ENCODE measurements around the gene BAZ2B. TPM values are rescaled to one million over a fixed set of nuclear protein-coding genes. Genes with fewer than 3 reads are reported as not detected.

BAZ2B gene
- total and polyA plus RNA-seq, 2 experiments from 2014 or later, result 51.7 to 62.9 TPM

GRCh38 chr2:159371506-159371905 is 244.8 kb downstream of the BAZ2B start:
- Histone ChIP-seq H3K27me3 (ENCODE audit: insufficient read depth) (no peaks in the 10 kb centered on the region), H3K4me2 (no peak overlapping the region), H2AFZ (no peak overlapping the region), H3K9me2 (ENCODE audit: insufficient read depth) (no peaks in the 10 kb centered on the region), H3K36me3 (ENCODE audit: insufficient read depth) (peaks cover 23% of the 10 kb centered on the region; the same call in 1 of the 2 replicates), H4K20me1 (replicated peaks; ENCODE audit: insufficient read depth) (no peaks in the 10 kb centered on the region), H3K4me3 (no peak overlapping the region), H3F3A (replicated peaks; ENCODE audit: low read depth) (no peaks in the 10 kb centered on the region), H3K79me2 (replicated peaks; ENCODE audit: insufficient read depth) (no peaks in the 10 kb centered on the region), H3K27ac (ENCODE audit: low read depth) (no peak overlapping the region), H3K4me1 (ENCODE audit: insufficient read depth) (no peaks in the 10 kb centered on the region)
- Mint-ChIP-seq H3K27ac (no peak overlapping the region), H3K36me3 (ENCODE audit: low read depth) (peaks cover 31% of the 10 kb centered on the region), H3K27me3 (ENCODE audit: insufficient read depth, low read depth, poor library complexity) (no peaks in the 10 kb centered on the region), H3K9me3 (no peaks in the 10 kb centered on the region), H3K4me1 (no peaks in the 10 kb centered on the region), H3K4me3 (no peak overlapping the region)
- DNase-seq (ENCODE audit: low spot score), result no peak
- TF ChIP-seq ZNF114 (CRISPR knock-in tag; IDR thresholded peaks at IDR 0.05) (no peak), REST (IDR thresholded peaks at IDR 0.05; ENCODE audit: unreplicated experiment) (no peak), JUNB (IDR thresholded peaks at IDR 0.05; ENCODE audit: unreplicated experiment) (no peak), STAT1 (IDR thresholded peaks at IDR 0.05; ENCODE audit: unreplicated experiment) (no peak), POLR2AphosphoS5 (IDR thresholded peaks at IDR 0.05; ENCODE audit: low read depth) (no peak), CREB1 (CRISPR knock-in tag; IDR thresholded peaks at IDR 0.05; ENCODE audit: low read depth) (no peak), EZH2phosphoT487 (IDR thresholded peaks at IDR 0.05; ENCODE audit: unreplicated experiment) (no peak), ZNF462 (CRISPR knock-in tag; IDR thresholded peaks at IDR 0.05) (no peak), NANOG (IDR thresholded peaks at IDR 0.05; ENCODE audit: borderline replicate concordance) (no peak), ZNF331 (CRISPR knock-in tag; IDR thresholded peaks at IDR 0.05; ENCODE audit: low read depth) (no peak)
- TF ChIP-seq, protein P1, sequence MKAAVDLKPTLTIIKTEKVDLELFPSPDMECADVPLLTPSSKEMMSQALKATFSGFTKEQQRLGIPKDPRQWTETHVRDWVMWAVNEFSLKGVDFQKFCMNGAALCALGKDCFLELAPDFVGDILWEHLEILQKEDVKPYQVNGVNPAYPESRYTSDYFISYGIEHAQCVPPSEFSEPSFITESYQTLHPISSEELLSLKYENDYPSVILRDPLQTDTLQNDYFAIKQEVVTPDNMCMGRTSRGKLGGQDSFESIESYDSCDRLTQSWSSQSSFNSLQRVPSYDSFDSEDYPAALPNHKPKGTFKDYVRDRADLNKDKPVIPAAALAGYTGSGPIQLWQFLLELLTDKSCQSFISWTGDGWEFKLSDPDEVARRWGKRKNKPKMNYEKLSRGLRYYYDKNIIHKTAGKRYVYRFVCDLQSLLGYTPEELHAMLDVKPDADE (IDR thresholded peaks at IDR 0.05), result no peak
- ATAC-seq, result no peak

All from GM23338 (cell line).